ENCODE measurements around the gene TOM1L2. TPM values are rescaled to one million over a fixed set of nuclear protein-coding genes. Genes with fewer than 3 reads are reported as not detected.
A peak's percentile ranks its signal among the peaks of the same experiment; 100 is the strongest.

TOM1L2 gene
- total RNA-seq, 2 donors from 2014 or later, result 16.3 to 19.8 TPM

DNA sequence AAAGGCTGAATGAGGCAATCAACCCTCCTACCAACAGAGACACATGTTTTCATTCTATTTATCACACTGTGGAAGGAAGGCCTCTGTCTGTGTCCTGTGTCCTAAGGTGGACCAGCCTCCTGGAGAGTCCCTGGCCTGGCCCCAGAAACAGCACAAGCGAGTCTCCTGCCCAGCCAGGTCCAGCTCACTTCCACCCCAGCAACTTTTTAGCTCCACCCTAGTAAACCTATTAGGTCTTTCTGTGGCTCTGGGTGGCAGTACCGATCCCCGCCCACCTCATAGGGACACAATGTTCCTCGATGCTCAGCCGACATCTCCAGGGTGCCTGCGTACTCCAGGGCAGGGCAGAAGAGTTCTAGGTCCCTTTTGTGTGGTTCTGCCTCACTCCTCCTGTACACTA is 11.2 kb upstream of the TOM1L2 start:
- Mint-ChIP-seq H3K9me3 (no peaks in the 10 kb centered on the region), H3K36me3 (no peaks in the 10 kb centered on the region), H3K27ac (no peak overlapping the region)
- DNase-seq (ENCODE audit: low spot score in 2 of 2) (no peak), ATAC-seq (no peak)

DNA sequence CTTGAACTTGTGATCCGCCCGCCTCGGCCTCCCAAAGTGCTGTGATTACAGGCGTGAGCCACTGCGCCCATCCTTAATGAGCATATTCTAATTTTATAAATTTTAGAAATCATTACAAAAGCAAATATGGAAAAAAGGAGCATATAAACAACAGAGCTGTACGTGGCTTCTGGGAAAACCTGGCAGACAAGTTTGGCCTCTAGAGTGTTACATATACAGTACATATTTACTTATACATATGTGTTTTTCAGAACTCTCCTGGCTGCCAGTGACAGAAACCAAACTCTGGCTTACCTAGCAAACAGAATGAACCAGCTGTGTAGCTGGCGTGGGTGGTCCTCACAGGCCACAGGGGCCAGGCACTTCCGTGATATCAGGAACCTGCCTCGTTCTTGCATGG is 10.6 kb upstream of the TOM1L2 start:
- no peak for ATAC-seq
- no peaks in the 10 kb centered on the region for H3K9me3 Mint-ChIP-seq
- DNase-seq (ENCODE audit: low spot score in 2 of 2), result no peak
- H3K36me3 Mint-ChIP-seq, result no peaks in the 10 kb centered on the region
- H3K27ac Mint-ChIP-seq, result no peak overlapping the region

DNA sequence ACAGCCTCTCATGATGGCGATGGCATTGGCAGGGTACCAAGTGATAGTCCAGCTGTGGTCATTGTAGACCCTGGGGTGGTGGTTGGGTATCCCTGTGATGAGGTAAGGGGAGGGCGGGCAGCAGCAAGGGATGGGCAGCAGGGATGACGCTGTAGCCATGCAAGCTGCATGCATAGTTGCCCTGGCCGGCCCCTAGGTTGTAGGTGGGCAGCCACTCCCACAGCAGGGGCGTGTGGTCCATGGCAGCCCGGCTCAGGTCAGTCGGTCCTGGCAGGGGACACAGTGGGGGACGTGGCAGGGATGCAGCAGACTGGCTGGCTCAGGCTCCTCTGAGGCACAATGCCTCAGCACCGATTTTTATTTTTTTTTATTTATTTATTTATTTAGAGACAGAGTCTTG is 9.1 kb upstream of the TOM1L2 start:
- no peak for DNase-seq (ENCODE audit: low spot score in 2 of 2)
- ATAC-seq, result no peak
- Mint-ChIP-seq H3K36me3 (no peaks in the 10 kb centered on the region), H3K27ac (no peak overlapping the region), H3K9me3 (no peaks in the 10 kb centered on the region)

DNA sequence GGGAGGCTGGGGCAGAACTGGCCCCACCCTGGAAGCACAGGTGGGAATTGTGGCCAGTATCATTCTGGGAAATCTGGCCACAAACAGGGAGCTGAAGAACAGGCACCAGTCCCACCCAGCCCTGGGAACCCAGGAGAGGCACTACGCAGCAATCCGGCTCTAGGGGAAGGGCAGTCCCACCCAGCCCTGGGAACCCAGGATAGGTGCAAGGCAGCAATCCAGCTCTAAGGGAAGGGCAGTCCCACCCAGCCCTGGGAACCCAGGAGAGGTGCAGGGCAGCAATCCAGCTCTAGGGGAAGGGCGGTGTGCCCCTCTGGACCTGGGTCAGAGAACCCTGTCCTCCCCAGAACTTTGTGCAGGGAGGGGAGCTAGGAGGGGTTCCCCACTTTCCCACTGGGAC is 7.6 kb upstream of the TOM1L2 start:
- H3K9me3 Mint-ChIP-seq, result no peaks in the 10 kb centered on the region
- DNase-seq (ENCODE audit: low spot score in 2 of 2) (no peak), ATAC-seq (no peak)
- H3K36me3 Mint-ChIP-seq, result no peaks in the 10 kb centered on the region
- H3K27ac Mint-ChIP-seq, result no peak overlapping the region

GRCh38 chr17:17978481-17979424 is 6.6 kb upstream of the TOM1L2 start:
- Mint-ChIP-seq H3K27ac (peak overlapping the region in 1 of 2 donors; percentile 0), H3K36me3 (no peaks in the 10 kb centered on the region), H3K9me3 (no peaks in the 10 kb centered on the region)
- ATAC-seq (no peak), DNase-seq (ENCODE audit: low spot score in 2 of 2) (no peak)

- peak overlapping the region in 1 of 2 donors; percentile 9 for H3K27ac Mint-ChIP-seq
- ATAC-seq, result no peak
- no peaks in the 10 kb centered on the region for H3K36me3 Mint-ChIP-seq
- no peak for DNase-seq (ENCODE audit: low spot score in 2 of 2)
- H3K9me3 Mint-ChIP-seq, result no peaks in the 10 kb centered on the region
Measured at GRCh38 chr17:17976931-17977570, 4.9 kb upstream of the TOM1L2 start.

GRCh38 chr17:17975436-17975835 is 3.2 kb upstream of the TOM1L2 start:
- Mint-ChIP-seq H3K9me3 (no peaks in the 10 kb centered on the region), H3K27ac (no peak overlapping the region), H3K36me3 (no peaks in the 10 kb centered on the region)
- DNase-seq (ENCODE audit: low spot score in 2 of 2) (no peak), ATAC-seq (no peak)

DNA sequence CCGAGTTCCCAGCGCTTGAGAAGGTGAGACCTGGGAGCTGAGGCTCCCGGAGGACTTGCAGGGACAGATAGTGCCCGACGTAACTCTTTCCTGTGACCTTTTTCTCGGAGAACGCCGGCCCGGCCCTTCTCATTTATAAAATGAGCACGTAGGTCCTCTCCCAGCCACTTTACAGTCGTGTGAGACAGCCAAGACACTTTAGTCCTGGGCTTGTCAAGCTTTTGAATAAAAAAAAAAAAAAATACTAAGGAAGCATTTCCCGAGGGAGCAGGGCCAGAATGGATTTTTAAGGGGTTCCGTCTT is 703 bp upstream of the TOM1L2 start:
- DNase-seq (ENCODE audit: low spot score in 2 of 2) (no peak), ATAC-seq (no peak)
- Mint-ChIP-seq H3K27ac (peak overlapping the region; percentile 77 to 95), H3K36me3 (no peaks in the 10 kb centered on the region), H3K9me3 (no peaks in the 10 kb centered on the region)

GRCh38 chr17:17971431-17972125 is 622 bp downstream of the TOM1L2 start:
- Mint-ChIP-seq H3K36me3 (no peaks in the 10 kb centered on the region), H3K9me3 (no peaks in the 10 kb centered on the region), H3K27ac (peak overlapping the region; percentile 77 to 85)
- DNase-seq (ENCODE audit: low spot score in 2 of 2) (peak in 1 of 2 donors; percentile 22), ATAC-seq (peak in 1 of 2 donors; percentile 0)

GRCh38 chr17:17970699-17971430 is 1.3 kb downstream of the TOM1L2 start:
- DNase-seq (ENCODE audit: low spot score in 2 of 2) (no peak), ATAC-seq (no peak)
- no peaks in the 10 kb centered on the region for H3K9me3 Mint-ChIP-seq
- peak overlapping the region; percentile 70 to 85 for H3K27ac Mint-ChIP-seq
- no peaks in the 10 kb centered on the region for H3K36me3 Mint-ChIP-seq

DNA sequence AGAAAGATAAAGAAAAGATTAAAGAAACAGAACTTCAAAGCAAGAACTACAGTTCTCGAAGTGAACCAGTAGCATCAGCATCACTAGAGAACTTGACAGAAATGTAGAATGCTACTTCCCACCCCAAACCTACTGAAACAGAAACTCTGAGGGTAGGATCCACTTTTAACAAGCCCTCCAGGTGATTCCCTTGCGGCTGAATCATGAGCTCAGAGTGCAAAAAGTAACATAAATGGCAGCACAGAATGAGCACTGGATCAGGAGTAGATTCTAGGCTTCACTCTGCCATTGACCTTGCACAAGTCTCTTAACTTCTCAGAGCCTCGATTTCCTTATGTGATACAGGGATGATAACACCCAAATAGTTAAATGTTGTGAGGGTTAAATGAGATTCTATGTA is 5.8 kb downstream of the TOM1L2 start:
- Mint-ChIP-seq H3K27ac (peak overlapping the region in 1 of 2 donors; percentile 62), H3K9me3 (no peaks in the 10 kb centered on the region), H3K36me3 (no peaks in the 10 kb centered on the region)
- peak; percentile 97 for ATAC-seq
- DNase-seq (ENCODE audit: low spot score in 2 of 2), result peak in 1 of 2 donors; percentile 30

- no peaks in the 10 kb centered on the region for H3K9me3 Mint-ChIP-seq
- DNase-seq (ENCODE audit: low spot score in 2 of 2) (no peak), ATAC-seq (no peak)
- H3K27ac Mint-ChIP-seq, result peak overlapping the region in 1 of 2 donors; percentile 62
- peaks cover 0 to 5% of the 10 kb centered on the region in 2 donors for H3K36me3 Mint-ChIP-seq
Measured at GRCh38 chr17:17965152-17965721, 7.0 kb downstream of the TOM1L2 start.

DNA sequence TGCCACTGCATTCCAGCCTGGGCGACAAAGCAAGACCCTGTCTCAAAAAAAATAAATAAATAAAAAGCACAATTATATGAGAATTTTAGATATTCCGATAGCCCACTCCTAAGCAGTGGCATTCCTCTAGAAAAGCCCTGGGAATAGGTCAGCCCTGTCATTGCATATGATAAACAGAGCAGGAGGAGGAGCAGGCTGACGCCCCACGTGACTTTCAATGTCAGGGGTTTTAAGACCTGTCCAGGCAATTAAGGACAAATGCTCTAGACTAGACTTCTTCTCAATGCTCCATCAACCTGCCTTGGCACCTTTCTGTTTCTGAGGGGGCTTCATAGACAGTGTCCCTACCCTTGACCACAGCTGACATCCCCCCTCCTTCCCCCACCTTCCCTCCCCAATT is 7.5 kb downstream of the TOM1L2 start:
- no peak for ATAC-seq
- H3K27ac Mint-ChIP-seq, result no peak overlapping the region
- H3K9me3 Mint-ChIP-seq, result no peaks in the 10 kb centered on the region
- peaks cover 0 to 5% of the 10 kb centered on the region in 2 donors for H3K36me3 Mint-ChIP-seq
- DNase-seq (ENCODE audit: low spot score in 2 of 2), result no peak

DNA sequence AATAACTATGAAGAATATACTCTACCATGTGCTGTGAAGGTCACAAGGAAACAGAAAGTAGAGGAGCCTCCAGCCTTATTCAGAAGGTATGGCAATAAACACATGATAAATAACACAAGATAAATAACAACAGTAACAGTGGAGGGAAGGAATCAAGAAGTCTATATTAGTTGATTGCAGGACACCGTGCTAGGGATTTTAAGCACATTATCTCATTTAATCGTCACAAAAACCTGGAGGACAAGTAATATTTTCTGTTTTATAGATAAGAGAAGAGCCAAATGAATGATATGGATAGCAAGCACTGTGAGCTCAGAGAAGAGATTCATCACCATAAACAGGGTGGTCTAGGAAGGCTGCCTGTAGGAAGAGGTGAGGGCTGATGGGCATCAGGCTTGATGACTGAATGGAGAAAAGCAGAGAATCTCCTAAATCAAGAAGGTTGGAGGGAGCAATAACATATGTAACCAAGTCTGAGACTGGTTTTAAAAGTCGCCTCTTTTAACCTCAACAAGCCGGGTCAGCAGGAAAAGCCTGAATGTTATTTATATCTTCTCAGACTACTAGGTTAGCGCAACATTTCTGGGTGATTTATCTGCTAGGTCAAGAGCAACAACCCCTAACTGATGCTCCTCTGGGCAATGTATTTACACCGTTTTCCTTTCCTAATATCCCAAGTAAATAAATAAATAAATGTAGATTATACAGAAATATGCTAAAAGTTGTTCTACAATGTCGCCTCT is 8.3 kb downstream of the TOM1L2 start:
- Mint-ChIP-seq H3K27ac (no peak overlapping the region), H3K36me3 (peaks cover 0 to 5% of the 10 kb centered on the region in 2 donors), H3K9me3 (no peaks in the 10 kb centered on the region)
- ATAC-seq (no peak), DNase-seq (ENCODE audit: low spot score in 2 of 2) (no peak)

DNA sequence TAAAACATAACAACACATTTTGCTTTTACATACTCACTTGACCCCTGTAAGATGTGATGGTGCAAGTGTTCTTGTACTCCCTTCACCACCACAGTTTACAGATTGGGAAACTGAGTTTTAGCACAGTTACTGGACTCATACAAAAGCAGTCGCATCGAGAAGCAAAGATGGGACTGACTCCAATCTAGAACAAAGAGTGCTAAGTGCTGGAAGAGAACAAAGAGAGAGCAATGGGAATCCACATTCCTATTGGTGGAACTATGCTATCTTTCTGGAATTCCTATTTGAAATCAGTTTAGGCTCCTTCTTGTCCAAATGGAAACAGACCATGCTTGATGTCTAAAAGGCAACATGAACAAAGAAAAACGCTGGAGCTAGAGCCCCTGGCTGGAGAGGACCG is 9.1 kb downstream of the TOM1L2 start:
- Mint-ChIP-seq H3K27ac (no peak overlapping the region), H3K9me3 (no peaks in the 10 kb centered on the region), H3K36me3 (peaks cover 0 to 5% of the 10 kb centered on the region in 2 donors)
- ATAC-seq, result no peak
- DNase-seq (ENCODE audit: low spot score in 2 of 2), result no peak
